HEK293T (cell line): ENCODE data around the gene FAM174B.

ENCODE experiments used
- CTCF ChIA-PET: fragments of 350-600 bp; formaldehyde crosslinking; extraction: SDS; loops from one replicate; lab custom pipeline; 2021; ENCODE audit warnings: antibody characterized with exemption, inconsistent platforms; lab: Yijun Ruan, JAX
- POLR2A ChIA-PET: fragments of 350-600 bp; formaldehyde crosslinking; extraction: SDS; loops from one replicate; lab custom pipeline; 2020; ENCODE audit warnings: antibody characterized with exemption, inconsistent platforms; lab: Yijun Ruan, JAX
- DNase-seq: peaks from one replicate; pipeline ENCODE4 v3.0.0; 2012; ENCODE audit warnings: mixed read lengths; ENCODE audit errors: extremely low spot score
- ARNT ChIP-seq: fragments of 450-650 bp; IDR thresholded peaks from 2 replicates; pipeline ENCODE4 v1.6.1; 2017; ENCODE audit warnings: mild to moderate bottlenecking
- BHLHE40 ChIP-seq: fragments of 450-650 bp; IDR thresholded peaks from 2 replicates; pipeline ENCODE4 v1.6.1; 2016; ENCODE audit warnings: mild to moderate bottlenecking, moderate library complexity, borderline replicate concordance
- CTBP1 ChIP-seq: fragments of 450-650 bp; IDR thresholded peaks from 2 replicates; pipeline ENCODE4 v1.6.1; 2016; ENCODE audit warnings: borderline replicate concordance
- ELF4 ChIP-seq: fragments of 450-650 bp; IDR thresholded peaks from 2 replicates; pipeline ENCODE4 v1.6.1; 2017; ENCODE audit warnings: antibody characterized with exemption
- FOXA1 ChIP-seq: fragments of 450-650 bp; IDR thresholded peaks from 2 replicates; pipeline ENCODE4 v1.6.1; 2016; ENCODE audit warnings: mild to moderate bottlenecking
- FOXK2 ChIP-seq: fragments of 450-650 bp; IDR thresholded peaks from 2 replicates; pipeline ENCODE4 v1.6.1; 2016; ENCODE audit warnings: mild to moderate bottlenecking
- FOXM1 ChIP-seq: fragments of 450-650 bp; IDR thresholded peaks from 2 replicates; pipeline ENCODE4 v1.6.1; 2017; ENCODE audit warnings: mild to moderate bottlenecking, borderline replicate concordance
- HDGF ChIP-seq: fragments of 450-650 bp; IDR thresholded peaks from 2 replicates; pipeline ENCODE4 v1.6.1; 2017; ENCODE audit warnings: antibody characterized with exemption, borderline replicate concordance
- L3MBTL2 ChIP-seq: fragments of 450-650 bp; conservative IDR thresholded peaks from 2 replicates; pipeline ENCODE4 v1.6.1; 2016; ENCODE audit warnings: mild to moderate bottlenecking
- LEF1 ChIP-seq: fragments of 450-650 bp; IDR thresholded peaks from 2 replicates; pipeline ENCODE4 v1.6.1; 2017; ENCODE audit warnings: mild to moderate bottlenecking, borderline replicate concordance
- NFRKB ChIP-seq: fragments of 450-650 bp; IDR thresholded peaks from 2 replicates; pipeline ENCODE4 v1.6.1; 2016; ENCODE audit warnings: mild to moderate bottlenecking, moderate library complexity
- PKNOX1 ChIP-seq: fragments of 450-650 bp; IDR thresholded peaks from 2 replicates; pipeline ENCODE4 v1.6.1; 2016
- SP1 ChIP-seq: fragments of 450-650 bp; IDR thresholded peaks from 2 replicates; pipeline ENCODE4 v1.6.1; 2017
- SUZ12 ChIP-seq: fragments of 450-650 bp; IDR thresholded peaks from 2 replicates; pipeline ENCODE4 v1.6.1; 2016; ENCODE audit warnings: mild to moderate bottlenecking
- TARDBP ChIP-seq: fragments of 450-650 bp; IDR thresholded peaks from 2 replicates; pipeline ENCODE4 v1.6.1; 2016
- ZNF384 ChIP-seq: fragments of 450-650 bp; IDR thresholded peaks from 2 replicates; pipeline ENCODE4 v1.6.1; 2016

Gene FAM174B

GRCh38 chr15:92668620-92669019, 13.0 kb upstream of the FAM174B start:
- DNase-seq, result no peak
- TF ChIP-seq ELF4 (no peak), SP1 (no peak), PKNOX1 (no peak), FOXK2 (no peak), FOXM1 (no peak), FOXA1 (no peak), ZNF384 (no peak), BHLHE40 (no peak), CTBP1 (no peak), L3MBTL2 (no peak), SUZ12 (no peak), NFRKB (no peak)
- ChIA-PET POLR2A (no interaction called here), CTCF (no interaction called here)

DNA sequence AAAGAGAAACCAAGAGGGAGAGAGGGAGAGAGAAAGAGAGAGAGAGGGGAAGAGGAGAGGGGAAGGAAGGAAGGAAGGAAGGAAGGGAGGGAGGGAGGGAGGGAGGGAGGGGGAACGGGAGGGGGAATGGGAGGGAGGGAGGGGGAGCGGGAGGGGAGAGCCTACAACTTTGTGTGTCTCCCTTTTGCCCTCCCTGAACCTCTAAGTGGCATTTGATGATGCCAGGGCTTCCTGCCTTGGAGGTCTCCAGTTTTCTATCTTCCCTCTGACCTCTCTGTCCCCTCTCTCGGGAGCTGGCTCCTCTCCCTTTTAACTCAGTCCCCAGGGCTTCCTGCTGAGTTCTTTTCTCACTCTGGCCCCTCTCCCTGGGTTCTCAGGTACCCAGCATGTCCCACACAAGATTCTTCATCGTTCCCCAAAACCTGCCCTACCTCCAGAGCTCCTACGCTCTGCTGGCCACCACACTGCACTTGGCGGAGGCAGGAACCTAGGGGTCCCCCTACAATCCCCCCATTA, 12.5 kb upstream of the FAM174B start:
- CTCF ChIA-PET, result no interaction called here
- POLR2A ChIA-PET, result no interaction called here
- DNase-seq, result no peak
- TF ChIP-seq BHLHE40 (no peak), ZNF384 (no peak), CTBP1 (no peak), ARNT (no peak), PKNOX1 (no peak), FOXK2 (no peak), NFRKB (no peak), ELF4 (no peak), TARDBP (no peak), SP1 (no peak), HDGF (no peak), L3MBTL2 (no peak)

DNA sequence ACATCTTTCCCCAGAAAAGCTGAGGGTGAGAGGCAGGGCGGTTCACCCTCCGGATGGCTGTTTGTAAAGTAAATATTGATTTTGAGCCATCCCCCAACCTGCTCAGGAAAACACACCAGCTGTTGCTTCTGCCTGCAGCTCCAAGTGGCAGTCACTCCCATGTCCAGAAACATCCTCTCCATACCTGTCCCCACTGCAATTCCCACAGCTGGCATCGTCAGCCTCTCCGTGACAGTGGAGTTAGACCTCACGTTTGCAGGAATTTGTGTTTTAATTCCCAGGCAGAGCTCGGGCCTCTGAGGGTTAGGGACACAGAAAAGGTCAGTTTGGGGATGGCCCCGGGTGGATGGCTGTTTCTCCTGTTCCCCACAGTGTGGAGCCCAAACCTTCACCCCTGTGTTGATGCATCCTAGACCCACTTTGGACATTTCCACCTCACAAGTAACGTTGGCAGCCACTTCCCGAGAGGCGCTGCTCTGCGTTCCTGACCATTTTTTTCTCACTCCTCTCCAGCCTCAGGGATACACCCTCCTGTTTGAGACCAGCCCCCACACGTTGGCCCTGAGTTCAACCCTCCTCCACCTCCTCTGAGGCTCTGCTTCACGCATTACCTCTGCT, 11.8 kb upstream of the FAM174B start:
- TF ChIP-seq L3MBTL2 (no peak), TARDBP (no peak), PKNOX1 (no peak)
- CTCF ChIA-PET, result no interaction called here
- DNase-seq, result no peak
- POLR2A ChIA-PET, result interaction anchor here (0.8 kb wide), 1 partner anchor 9 kb away, joined by 3 read pairs; no protein-coding TSS in a partner anchor

DNA sequence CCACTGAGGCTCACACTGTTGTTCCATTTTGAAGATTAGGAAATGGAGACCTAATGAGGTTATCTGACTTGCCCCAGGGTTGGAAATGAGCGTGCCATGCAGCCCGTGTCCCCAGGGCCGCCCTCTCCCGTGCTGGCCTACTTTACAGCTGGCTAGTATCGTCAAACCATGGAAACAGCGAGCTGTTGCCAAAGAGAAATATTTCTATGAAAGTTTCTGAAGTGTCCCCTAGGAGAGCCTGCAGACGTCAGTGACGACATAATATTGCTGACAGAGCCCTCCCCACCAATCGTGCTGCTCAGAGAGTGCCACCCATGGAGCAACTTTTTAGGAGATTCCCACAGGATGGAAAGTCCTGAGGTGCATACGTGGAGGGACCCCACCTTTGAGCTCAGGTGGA, 11.2 kb upstream of the FAM174B start:
- TF ChIP-seq FOXM1 (no peak), CTBP1 (no peak), ZNF384 (no peak), PKNOX1 (no peak), SP1 (no peak), SUZ12 (no peak), LEF1 (no peak), FOXK2 (no peak), TARDBP (no peak), ARNT (no peak), FOXA1 (no peak), ELF4 (no peak), HDGF (no peak), L3MBTL2 (no peak), NFRKB (no peak), BHLHE40 (no peak)
- ChIA-PET CTCF (no interaction called here), POLR2A (interaction anchor here (0.8 kb wide), 1 partner anchor 10 kb away, joined by 3 read pairs; no protein-coding TSS in a partner anchor)
- DNase-seq, result no peak

DNA sequence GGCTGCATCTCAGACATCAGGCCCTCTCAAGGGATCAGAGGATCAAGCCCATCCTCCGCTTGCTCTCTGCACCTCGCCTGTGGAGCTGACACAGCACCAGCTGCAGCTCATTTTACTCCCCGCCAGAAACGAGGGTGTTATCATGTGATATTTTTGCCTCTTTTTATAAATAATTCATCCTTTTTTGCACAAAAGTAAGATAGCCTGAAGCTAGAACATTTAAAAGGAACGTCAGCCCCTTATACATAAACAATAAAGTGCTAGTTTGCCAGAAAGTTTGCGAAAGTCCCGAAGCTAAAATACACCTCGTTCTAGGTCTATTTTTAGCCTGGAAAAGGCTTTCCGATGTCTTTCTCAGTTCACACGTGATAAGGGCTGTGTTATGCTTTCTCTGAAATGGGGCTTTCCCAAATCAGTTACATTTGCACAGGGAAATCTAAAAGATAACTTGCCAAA, 9.6 kb upstream of the FAM174B start:
- TF ChIP-seq HDGF (no peak), L3MBTL2 (0 out of 2 replicates have a peak, but pooled peaks have one; percentile 22)
- no peak for DNase-seq
- ChIA-PET CTCF (interaction anchor here (0.6 to 1.1 kb wide), 2 partner anchors 50 to 69 kb away, joined by 3 to 4 read pairs; no protein-coding TSS in a partner anchor), POLR2A (interaction anchor here (1.1 to 1.6 kb wide), 2 partner anchors 9 to 16 kb away, joined by 4 to 7 read pairs; partner anchors contain the start of gene FAM174B)
